ENCODE results near the gene NSUN6. TPM values are rescaled to one million over a fixed set of nuclear protein-coding genes. Genes with fewer than 3 reads are reported as not detected.

NSUN6 gene
- total RNA-seq, 1 experiment from 2014 or later, result 6.0 TPM

DNA sequence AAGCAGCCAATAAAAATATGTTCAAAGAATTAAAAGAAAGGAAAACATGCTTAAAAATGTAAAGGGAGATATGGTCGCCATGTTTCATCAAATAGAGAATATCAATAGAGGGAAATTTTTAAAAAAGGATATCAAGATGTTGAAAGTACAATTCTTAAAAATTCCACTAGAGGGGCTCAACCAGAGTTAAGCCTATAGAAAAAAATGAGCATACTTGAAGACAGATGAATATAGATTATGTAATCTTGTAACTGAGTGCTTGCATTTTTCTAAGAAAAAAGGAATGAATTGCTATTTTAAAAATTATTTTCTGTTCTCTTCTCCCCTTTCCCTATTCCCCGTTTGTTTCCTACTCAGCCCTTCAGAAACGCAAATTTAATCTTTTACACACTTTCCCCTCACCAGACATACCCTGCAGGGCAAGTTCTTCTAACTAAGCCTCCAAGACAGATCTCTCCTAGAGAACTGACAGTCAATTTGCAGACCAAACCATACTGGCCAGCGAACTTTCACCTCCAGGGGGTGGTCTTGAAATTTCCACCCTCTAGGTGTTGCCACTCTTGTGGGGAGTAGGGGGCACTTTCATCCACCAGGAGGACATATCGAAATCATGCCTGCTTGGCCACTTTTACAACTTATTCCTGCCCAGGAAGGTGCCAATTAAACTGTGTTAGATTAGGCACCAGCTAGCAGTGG, 67.7 kb downstream of the NSUN6 start:
- ATAC-seq, result no peak
- POLR2A ChIA-PET (ENCODE audit: unreplicated experiment), result no interaction called here

DNA sequence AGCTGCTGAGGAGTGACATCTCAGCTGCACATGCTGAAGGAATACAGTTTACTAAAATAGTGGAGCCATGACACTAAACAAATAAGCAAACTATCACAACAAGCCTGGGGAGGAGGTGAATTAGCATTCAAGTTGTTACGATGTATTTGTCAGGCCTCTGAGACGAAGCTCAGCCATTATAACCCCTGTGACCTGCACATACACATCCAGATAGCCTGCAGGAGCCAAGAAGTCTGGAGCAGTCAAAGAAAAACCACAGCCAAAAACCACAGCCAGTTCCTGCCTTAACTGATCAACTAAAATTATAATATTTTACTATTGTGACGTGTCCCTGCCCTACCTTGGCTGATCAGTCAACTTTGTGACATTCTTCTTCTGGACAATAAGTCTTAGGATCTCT, 68.6 kb downstream of the NSUN6 start:
- no peak overlapping the region for H3K4me3 ChIP-seq (ENCODE audit: low read length)
- no peak overlapping the region for H2AFZ ChIP-seq (ENCODE audit: low read length)
- no peaks in the 10 kb centered on the region for H3K79me2 ChIP-seq (ENCODE audit: low read length)
- H3K36me3 ChIP-seq (ENCODE audit: low read depth, low read length), result peaks cover 8% of the 10 kb centered on the region; the same call in 1 of the 2 replicates
- H3F3A ChIP-seq (ENCODE audit: low read length, unreplicated experiment), result no peaks in the 10 kb centered on the region
- no peak for DNase-seq
- H3K27me3 ChIP-seq (ENCODE audit: low read length), result no peaks in the 10 kb centered on the region
- no peak overlapping the region for H3K27ac ChIP-seq (ENCODE audit: low read length)
- no peak overlapping the region for H3K4me2 ChIP-seq (ENCODE audit: low read length)
- TF ChIP-seq, protein P1, sequence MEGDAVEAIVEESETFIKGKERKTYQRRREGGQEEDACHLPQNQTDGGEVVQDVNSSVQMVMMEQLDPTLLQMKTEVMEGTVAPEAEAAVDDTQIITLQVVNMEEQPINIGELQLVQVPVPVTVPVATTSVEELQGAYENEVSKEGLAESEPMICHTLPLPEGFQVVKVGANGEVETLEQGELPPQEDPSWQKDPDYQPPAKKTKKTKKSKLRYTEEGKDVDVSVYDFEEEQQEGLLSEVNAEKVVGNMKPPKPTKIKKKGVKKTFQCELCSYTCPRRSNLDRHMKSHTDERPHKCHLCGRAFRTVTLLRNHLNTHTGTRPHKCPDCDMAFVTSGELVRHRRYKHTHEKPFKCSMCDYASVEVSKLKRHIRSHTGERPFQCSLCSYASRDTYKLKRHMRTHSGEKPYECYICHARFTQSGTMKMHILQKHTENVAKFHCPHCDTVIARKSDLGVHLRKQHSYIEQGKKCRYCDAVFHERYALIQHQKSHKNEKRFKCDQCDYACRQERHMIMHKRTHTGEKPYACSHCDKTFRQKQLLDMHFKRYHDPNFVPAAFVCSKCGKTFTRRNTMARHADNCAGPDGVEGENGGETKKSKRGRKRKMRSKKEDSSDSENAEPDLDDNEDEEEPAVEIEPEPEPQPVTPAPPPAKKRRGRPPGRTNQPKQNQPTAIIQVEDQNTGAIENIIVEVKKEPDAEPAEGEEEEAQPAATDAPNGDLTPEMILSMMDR (conservative IDR thresholded peaks at IDR 0.05; ENCODE audit: low read depth, low read length), result no peak
- no peak for TF ChIP-seq EZH2phosphoT487 (IDR thresholded peaks at IDR 0.05; ENCODE audit: borderline replicate concordance, low read length)
- TF ChIP-seq EZH2 (IDR thresholded peaks at IDR 0.05; ENCODE audit: low read length, unreplicated experiment), result no peak
- H3K9me3 ChIP-seq (ENCODE audit: low read length), result no peaks in the 10 kb centered on the region
- no peaks in the 10 kb centered on the region for H4K20me1 ChIP-seq (ENCODE audit: low read length)
- POLR2A ChIA-PET (ENCODE audit: unreplicated experiment), result no interaction called here
- no peak overlapping the region for H3K9ac ChIP-seq (ENCODE audit: low read length)
- CTCF ChIA-PET, result no interaction called here
- H3K4me1 ChIP-seq (ENCODE audit: insufficient read depth, low read length), result no peaks in the 10 kb centered on the region
- BruUV-seq (replicated peaks), result no TSS peak
- intact Hi-C loops (cut with micrococcal nuclease), result no loop called here
- no peaks in the 10 kb centered on the region for H3K9me2 ChIP-seq (replicated peaks; ENCODE audit: low read length)
- no peak for ATAC-seq

More for the DNA sequence above, 67.7 kb downstream of the NSUN6 start:
- Histone ChIP-seq H3F3A (ENCODE audit: low read length, unreplicated experiment) (no peaks in the 10 kb centered on the region), H3K4me3 (ENCODE audit: low read length) (no peak overlapping the region), H3K4me1 (ENCODE audit: insufficient read depth, low read length) (no peaks in the 10 kb centered on the region), H2AFZ (ENCODE audit: low read length) (no peak overlapping the region), H3K27ac (ENCODE audit: low read length) (no peak overlapping the region), H3K9me3 (ENCODE audit: low read length) (no peaks in the 10 kb centered on the region), H3K79me2 (ENCODE audit: low read length) (no peaks in the 10 kb centered on the region), H3K9me2 (replicated peaks; ENCODE audit: low read length) (no peaks in the 10 kb centered on the region), H3K36me3 (ENCODE audit: low read depth, low read length) (peaks cover 2% of the 10 kb centered on the region; the same call in 1 of the 2 replicates), H4K20me1 (ENCODE audit: low read length) (no peaks in the 10 kb centered on the region), H3K9ac (ENCODE audit: low read length) (no peak overlapping the region), H3K27me3 (ENCODE audit: low read length) (no peaks in the 10 kb centered on the region), H3K4me2 (ENCODE audit: low read length) (no peak overlapping the region)
- CTCF ChIA-PET, result no interaction called here
- TF ChIP-seq EZH2phosphoT487 (IDR thresholded peaks at IDR 0.05; ENCODE audit: borderline replicate concordance, low read length), result no peak
- TF ChIP-seq, protein P1 (conservative IDR thresholded peaks at IDR 0.05; ENCODE audit: low read depth, low read length), result peak; percentile 46
- TF ChIP-seq EZH2 (IDR thresholded peaks at IDR 0.05; ENCODE audit: low read length, unreplicated experiment), result no peak
- no TSS peak for BruUV-seq (replicated peaks)
- intact Hi-C loops (cut with micrococcal nuclease), result no loop called here
- peak; percentile 25 for DNase-seq
